Activated CD8-positive, alpha-beta memory T cell treated with anti-CD3 and anti-CD28 coated beads, Interleukin-2, amount 50 U/mL, for 48 hours (primary cell): Measurements from ENCODE around the gene SMARCAL1.

Source experiments
- DNase-seq: peaks from one replicate; pipeline ENCODE4 v3.0.0-alpha.2; 2020

SMARCAL1 gene

GRCh38 chr2:216477283-216478035 is 65.2 kb downstream of the SMARCAL1 start:
- no peak for DNase-seq

DNA sequence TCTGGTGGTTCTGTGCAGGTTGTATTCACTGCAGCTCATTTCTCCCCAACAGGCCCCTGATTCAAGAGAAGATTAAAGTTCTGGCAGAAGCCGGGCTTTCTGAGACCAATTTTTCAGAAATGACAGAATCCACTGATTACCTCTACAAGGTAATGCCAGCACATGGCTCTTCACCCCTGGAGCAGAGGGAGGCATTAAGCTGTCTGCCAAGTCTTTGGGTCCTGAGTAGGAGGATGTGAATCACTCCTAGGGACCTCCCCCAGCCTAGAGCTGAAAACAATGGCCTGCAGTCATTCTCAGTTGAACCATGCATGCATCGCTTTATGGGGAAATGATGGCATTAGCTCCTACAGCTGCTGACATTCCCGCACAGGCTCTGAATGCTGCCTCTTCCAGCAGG is 65.9 kb downstream of the SMARCAL1 start:
- DNase-seq: no peak

DNA sequence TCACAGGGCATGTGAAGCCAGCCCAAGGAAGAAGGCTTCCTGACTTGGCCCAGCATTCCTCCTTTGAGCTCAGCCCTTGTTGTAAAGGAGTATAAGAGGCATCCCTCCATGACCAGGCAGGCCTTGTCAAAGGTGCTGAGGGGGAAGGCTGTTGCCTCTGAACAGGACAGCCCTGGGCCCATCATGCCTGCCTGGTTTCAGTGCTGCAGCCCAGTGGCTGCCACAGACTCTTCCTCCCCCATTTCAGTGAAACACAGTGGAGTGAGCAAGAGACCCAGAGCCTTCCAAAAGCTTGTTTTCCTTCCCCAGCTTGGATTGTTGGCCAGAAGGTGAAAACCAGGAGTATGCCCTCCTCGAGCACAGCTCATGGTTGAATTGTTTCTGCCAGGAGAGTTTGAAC is 66.5 kb downstream of the SMARCAL1 start:
- no peak for DNase-seq

GRCh38 chr2:216480221-216480620 is 67.9 kb downstream of the SMARCAL1 start:
- DNase-seq: no peak

DNA sequence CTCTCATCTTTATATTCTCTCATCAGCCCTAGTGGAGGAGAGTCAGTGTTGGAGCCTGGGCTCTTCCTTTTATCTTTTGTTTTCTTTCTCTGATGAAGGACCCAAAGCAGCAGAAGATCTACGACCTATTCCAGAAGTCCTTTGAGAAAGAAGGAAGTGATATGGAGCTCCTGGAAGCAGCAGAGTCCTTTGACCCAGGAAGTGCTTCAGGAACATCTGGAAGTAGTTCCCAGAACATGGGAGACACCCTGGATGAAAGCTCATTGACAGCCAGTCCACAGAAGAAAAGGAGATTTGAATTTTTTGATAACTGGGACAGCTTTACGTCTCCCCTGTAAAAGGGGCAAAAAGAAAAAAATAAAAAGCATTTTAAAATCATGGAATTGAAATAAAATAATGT is 70.4 kb downstream of the SMARCAL1 start:
- DNase-seq: no peak

- no peak for DNase-seq
Measured at GRCh38 chr2:216485237-216485636, 73.0 kb downstream of the SMARCAL1 start.

- no peak for DNase-seq
Measured at GRCh38 chr2:216485745-216486144, 73.5 kb downstream of the SMARCAL1 start.

DNA sequence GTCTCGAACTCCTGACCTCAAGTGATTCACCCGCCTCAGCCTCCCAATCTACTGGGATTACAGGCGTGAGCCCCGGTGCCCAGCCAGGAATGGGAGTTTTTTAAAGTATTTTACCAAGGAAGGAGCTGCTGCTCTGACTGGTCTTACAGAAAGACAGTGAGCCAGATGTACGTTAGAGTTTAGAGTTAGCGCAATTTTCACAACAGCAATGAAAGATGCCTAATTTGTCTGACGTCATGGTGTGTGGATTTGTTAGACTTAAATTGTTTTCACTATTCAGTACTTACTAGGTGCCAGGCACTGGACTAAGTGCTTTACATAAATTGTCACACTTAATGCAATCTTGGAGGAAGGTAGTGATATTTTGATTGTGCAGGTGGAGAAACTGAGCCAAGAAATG is 74.0 kb downstream of the SMARCAL1 start:
- no peak for DNase-seq

GRCh38 chr2:216486708-216487107 is 74.4 kb downstream of the SMARCAL1 start:
- no peak for DNase-seq

- DNase-seq: no peak
Measured at GRCh38 chr2:216490061-216490460, 77.8 kb downstream of the SMARCAL1 start.

DNA sequence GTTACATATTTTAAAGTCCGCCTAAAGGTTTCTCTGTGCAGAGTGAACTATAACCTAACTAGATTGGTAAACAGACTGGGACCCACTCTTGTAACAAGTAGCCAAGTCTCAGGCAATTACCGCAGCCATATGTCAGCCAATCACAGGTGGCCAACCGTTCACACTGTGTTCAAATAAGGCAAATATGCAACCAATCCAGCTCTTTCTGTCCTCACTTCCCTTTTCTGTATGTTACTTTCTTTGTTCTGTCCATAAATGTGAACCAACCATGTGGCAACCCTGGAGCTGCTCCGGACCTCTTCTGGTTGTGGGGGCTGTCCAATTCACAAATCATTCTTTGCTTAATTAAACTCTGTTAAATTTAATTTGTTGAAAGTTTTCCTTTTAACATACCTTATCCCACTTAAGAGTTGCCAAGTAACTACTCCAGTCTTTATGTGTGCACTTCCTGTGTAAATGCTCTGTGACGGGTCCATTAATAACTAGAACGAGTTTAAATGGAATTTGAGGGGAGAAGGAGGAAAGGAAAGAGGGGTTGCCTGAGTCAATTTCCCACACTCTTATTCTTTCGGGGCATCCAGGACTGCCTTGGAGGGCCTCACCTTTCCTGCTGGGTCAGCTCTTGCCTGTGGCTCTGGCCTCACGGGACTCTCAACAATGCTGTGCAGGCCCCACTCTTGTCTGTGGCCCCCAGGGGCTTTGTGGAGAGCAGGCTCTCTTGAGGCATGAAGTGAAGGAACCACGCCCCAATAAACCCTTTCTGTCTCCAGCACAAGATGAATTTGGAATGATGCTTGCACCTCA is 79.7 kb downstream of the SMARCAL1 start:
- DNase-seq: no peak

- no peak for DNase-seq
Measured at GRCh38 chr2:216492597-216493333, 80.5 kb downstream of the SMARCAL1 start.

DNA sequence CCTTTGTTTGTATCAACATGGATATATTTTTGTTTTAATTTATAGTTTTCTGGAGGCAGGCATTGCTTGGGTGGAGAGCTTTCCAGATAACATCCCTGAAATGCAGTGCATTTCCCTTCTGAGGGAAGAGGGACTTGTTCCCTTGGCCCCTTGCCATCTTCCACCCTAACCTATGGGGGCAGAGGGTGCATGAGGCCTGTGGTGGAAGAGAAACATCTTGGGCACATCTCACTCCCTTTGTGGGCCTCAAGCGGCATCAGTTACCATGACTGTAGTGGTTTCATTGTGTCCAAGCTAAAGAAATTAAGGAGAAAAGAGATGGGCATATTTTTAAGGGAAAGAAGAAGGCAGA is 81.0 kb downstream of the SMARCAL1 start:
- DNase-seq: no peak

- DNase-seq: no peak
Measured at GRCh38 chr2:216495656-216496055, 83.4 kb downstream of the SMARCAL1 start.

- no peak for DNase-seq
Measured at GRCh38 chr2:216497382-216498069, 85.2 kb downstream of the SMARCAL1 start.

GRCh38 chr2:216498070-216498378 is 85.7 kb downstream of the SMARCAL1 start:
- no peak for DNase-seq

GRCh38 chr2:216498379-216499352 is 86.4 kb downstream of the SMARCAL1 start, which contains the start of gene RPL37A:
Gene RPL37A, plus strand, starts transcription at chr2:216498844. Its CDS starts 31 bp downstream, at chr2:216498875.
- DNase-seq: peak; percentile 92

DNA sequence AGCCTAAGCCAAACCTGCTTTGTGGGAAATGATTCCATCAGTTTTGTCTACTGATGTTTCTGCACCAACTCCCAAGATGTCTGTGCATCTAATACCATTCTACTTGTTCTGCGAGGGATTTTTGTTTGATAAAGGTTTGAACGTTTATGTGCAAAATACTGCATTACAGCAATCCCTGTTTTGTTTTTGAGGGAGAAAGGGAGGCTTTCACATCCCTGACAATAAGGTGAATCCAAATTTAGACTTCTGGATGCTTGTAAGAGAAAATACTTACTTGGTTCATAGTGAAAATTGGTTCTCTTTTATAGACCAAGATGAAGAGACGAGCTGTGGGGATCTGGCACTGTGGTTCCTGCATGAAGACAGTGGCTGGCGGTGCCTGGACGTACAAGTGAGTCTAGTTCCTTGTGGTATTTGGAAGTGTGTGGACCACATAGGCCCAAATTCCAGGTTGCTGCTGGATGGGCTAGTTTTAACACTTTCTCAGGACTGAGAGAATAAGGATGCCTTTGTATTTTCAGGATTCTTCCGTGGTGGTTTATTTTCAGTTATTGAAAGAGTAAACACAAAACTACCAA is 87.4 kb downstream of the SMARCAL1 start:
- peak; percentile 66 for DNase-seq

GRCh38 chr2:216500572-216500971 is 88.3 kb downstream of the SMARCAL1 start:
- no peak for DNase-seq

DNA sequence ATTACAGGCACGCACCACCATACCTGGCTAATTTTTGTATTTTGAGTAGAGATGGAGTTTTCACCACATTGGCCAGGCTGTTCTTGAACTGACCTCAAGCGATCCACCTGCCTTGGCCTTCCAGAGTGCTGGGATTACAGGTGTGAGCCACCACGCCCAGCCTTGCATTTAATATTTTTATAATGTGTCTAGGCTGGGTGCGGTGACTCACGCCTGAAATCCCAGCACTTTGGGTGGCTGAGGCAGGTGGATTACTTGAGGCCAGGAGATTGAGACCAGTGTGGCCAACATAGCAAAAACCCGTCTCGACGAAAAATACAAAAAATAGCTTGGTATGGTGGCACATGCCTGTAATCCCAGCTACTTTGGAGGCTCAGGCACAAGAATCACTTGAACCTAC is 89.6 kb downstream of the SMARCAL1 start:
- peak; percentile 54 for DNase-seq

DNA sequence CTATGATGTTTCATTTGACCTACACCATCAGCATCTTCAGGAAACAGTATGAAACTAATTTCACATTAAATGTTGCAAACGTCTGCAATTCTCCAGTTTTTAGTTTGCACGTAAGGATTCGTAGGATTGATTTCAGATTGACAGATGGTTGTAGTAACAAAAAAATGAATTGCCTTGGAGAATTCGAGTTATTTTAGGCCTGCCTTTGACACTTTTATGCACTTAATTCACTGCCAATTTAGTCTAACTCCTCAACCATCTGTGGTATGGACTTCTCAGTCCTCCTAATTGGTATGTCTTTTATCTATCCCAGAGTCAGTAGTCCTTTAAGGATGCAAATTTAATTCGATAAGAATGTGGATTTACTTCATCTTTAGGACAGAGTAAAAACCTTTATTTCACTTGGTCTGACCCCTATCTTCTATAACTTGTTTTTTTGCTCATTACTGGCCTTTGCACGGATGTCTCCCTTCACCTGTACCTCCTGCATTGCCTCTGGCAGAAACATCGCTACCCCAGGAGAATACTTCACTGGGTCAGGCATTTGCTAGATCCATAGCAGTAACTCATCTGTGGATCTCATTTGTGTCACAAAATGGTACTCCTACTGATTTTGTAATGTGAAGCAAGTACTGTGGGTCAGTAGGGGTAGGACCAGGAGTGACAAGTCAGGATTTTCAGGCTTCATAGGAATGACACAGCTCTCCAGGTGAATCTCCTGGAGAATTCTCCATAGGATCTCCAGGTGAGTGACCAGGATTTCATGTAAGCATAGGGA is 90.3 kb downstream of the SMARCAL1 start:
- DNase-seq: no peak
